Right ventricle myocardium superior (tissue), 1 donor: Measurements from ENCODE around the gene DISP3. TPM values are rescaled to one million over a fixed set of nuclear protein-coding genes. Genes with fewer than 3 reads are reported as not detected.

Experiments
- ATAC-seq: fragments of 200-7000 bp; cut with Tn5 transposase; one replicate; pipeline ENCODE4 v1.9.1; 2020; ENCODE audit warnings: mild to moderate bottlenecking; ENCODE audit not compliant: poor library complexity
- DNase-seq: peaks from one replicate; pipeline ENCODE4 v3.0.0-alpha.2; 2020
- intact Hi-C: fragments of 100-400 bp; cut with DNase I; formaldehyde crosslinking; loops from one replicate; pipeline ENCODE4 v1.11.2; 2022
- total RNA-seq: library from RNA; stranded (reverse); fragmentation: NEBNext Ultra II Directional; extraction: Animal tissue kit (Norgen Biotek cat#: 25700); gene quantifications from one replicate; pipeline ENCODE4 v1.2.1, GENCODE V29; 2021
- donor health status: DM: no; HTN: yes; CAD: no; lungs with severe emphysema.

The DISP3 gene
- total RNA-seq, 1 donor from 2014 or later, result not detected

- no peak for DNase-seq
- intact Hi-C loops, result no loop called here
- ATAC-seq, result no peak
Observed at GRCh38 chr1:11581445-11581991, 102.6 kb downstream of the DISP3 start.

DNA sequence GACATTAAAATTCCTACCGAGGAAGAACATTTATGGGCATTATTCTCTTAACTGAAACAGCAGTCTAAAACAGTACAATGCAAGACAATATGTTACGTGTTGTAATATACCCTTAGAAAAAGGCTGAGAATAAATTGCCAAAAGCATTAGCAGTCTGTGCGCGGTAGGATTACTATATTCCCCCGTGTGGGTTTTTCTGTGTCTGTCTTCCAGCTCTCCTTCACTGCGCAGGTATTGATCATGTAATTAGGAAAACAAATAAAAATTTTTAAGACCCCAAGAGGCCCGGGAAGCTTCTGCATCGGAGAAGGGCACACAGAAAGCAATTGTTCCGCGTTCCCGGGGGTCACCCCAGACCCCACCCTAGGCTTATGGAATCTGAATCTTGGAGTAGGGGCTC lies 106.4 kb downstream of the DISP3 start:
- DNase-seq (no peak), ATAC-seq (no peak)
- intact Hi-C loops, result no loop called here

Other genes with a start within 250 kb of the DISP3 start
- gene MTOR, start 216.6 kb upstream of the DISP3 start, total RNA-seq, result 26.9 TPM
- 10.1 TPM for gene UBIAD1, start 206.0 kb upstream of the DISP3 start, total RNA-seq
- 2.3 TPM for gene FBXO2, start 175.3 kb downstream of the DISP3 start, total RNA-seq
- 15.6 TPM for gene FBXO44, start 175.7 kb downstream of the DISP3 start, total RNA-seq
- gene FBXO6, start 185.0 kb downstream of the DISP3 start, total RNA-seq, result 11.6 TPM
- gene MAD2L2, start 202.0 kb downstream of the DISP3 start, total RNA-seq, result 15.8 TPM
- gene DRAXIN, start 212.6 kb downstream of the DISP3 start, total RNA-seq, result 0.05 TPM